OCI-M1 (cell line): Measurements from ENCODE around the gene THRB.

Experiments used
- DNase-seq: peaks from one replicate; lab custom pipeline; 2025; lab: John Stamatoyannopoulos, UW

THRB gene

DNA sequence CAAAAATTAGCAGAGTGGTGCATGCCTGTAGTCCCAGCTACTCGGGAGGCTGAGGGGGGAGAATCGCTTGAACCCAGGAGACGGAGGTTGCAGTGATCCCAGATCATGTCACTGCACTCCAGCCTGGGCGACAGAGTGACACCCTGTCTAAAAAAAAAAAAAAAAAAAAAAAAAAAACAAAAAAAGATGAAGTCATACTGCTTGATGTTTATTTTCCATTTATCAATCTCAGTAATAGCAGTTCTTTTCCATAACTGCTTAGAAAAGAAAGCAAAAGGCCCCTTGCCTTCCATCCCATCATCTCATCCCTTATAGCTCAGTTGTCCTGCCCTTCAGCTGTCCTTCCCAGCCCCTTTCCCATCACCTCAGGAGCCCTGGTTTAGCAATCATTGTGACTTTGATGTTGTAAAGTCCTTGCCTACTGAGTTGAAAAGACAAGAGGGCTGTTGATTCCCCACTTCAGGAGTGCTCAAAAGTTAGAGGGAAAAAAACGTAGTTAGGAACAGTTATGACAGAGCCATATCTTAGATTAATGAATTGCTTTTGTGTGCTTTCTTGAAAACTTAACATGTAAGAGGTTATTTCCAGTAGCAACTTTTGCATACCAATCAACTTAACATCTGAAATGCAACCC, 18.0 kb upstream of the THRB start:
- no peak for DNase-seq

DNA sequence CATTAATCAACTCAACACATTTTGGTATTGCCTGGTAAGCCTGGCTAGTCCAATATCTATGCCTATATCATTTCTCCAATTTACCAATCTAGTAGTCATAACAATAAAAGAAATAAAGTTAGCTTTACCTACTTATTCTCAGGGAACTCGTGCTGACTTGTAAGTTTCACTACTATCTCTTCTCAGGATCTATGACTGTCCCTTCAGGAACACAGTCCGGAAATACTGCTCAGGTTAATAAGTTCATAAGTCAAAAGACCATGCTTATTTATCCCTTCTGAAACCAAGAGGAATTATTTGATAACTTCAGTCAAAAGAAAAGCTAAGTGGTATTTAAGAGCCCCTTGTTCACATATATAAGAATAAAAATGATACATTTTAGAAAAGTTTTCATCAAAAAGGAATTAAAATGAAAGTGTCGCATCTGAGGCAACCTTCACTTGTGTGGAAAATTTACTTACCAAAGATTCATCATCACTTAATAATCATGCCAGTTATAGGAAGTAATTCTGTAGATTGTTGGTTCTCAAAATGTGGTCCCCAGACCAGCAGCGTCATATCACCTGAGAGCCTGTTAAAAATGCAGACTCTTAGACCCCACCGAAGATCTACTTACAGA, 15.5 kb upstream of the THRB start:
- DNase-seq, result no peak

DNA sequence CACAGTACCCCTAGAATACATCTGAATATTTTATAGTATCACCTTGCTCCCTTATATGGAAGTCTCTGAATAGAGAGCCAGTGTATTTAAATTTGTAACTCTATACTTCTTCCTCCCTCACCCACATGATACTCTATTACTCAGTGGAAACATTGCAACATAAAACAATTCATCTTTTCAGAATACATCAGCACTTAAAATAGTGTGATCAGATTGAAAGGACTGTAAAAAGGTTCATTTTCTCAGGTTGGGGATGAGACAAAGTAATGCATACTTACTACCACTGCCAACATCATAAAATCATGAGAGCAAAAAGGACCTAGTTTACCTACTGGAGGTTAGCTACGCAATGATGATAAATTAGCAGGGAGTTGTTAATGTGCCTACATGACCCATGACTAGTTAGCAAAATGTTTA, 13.8 kb upstream of the THRB start:
- peak; percentile 21 for DNase-seq

DNA sequence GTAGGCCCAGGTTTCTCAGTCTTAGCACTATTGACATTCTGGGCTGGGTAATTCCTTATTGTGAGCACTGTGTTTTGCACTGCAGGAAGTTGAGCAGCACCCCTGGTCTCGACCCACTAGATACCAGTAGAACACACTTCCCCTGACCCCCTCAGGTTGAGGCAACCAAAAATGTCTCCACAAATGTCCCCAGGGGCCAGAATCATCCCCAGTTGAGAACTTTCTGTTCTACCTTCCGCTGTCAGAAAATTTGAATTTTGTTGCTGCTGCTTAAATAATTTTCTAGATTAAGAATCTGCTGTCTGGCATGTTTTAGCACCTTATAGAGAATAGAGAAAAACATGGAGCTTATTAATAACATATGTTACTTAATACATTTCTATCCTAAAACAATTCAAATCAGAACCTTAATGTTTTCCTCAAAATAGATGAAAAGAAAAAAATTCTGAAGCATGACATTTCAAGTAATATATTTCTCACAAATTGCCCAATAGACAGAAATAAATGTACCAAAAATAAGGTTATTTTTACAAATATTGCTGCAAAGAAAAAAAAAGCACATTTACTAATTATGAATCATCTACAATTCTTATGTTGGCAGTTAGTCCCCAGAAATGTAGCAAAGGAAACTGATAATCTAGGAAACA, 13.2 kb upstream of the THRB start:
- no peak for DNase-seq

DNA sequence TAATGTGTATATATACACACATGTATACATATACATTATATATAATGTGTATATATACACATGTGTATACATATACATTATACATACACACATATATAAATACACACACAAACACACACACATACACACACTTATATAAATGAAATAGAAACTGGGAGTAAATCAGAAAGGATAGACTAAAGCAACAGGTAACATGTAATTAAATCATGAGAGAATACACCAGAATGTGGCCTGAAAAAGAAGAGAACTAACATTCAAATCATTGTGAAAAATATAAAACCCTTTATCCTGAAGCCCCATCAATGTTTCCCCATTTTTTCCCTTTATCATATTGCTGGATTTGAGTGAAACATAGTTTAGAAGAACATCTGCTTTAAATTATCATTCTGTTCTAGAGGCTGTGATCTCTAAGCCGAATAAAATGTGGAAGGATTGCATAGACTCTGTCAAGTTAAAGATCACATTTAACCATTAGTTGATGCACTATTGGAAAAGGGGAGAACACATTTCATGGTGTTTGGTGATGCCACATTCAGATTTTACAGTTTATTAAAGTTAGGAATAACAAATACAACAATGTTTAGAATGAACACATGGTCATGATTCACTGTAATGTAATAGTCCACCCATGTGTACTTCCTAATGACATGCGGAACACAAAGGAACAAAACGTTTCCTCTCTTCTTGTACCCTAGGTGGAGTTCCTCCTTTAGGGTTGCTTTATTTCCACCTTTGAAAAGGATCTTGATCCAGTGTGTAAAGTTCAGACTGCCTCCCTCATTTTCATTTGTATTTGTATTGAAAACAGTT, 12.5 kb upstream of the THRB start:
- no peak for DNase-seq

DNA sequence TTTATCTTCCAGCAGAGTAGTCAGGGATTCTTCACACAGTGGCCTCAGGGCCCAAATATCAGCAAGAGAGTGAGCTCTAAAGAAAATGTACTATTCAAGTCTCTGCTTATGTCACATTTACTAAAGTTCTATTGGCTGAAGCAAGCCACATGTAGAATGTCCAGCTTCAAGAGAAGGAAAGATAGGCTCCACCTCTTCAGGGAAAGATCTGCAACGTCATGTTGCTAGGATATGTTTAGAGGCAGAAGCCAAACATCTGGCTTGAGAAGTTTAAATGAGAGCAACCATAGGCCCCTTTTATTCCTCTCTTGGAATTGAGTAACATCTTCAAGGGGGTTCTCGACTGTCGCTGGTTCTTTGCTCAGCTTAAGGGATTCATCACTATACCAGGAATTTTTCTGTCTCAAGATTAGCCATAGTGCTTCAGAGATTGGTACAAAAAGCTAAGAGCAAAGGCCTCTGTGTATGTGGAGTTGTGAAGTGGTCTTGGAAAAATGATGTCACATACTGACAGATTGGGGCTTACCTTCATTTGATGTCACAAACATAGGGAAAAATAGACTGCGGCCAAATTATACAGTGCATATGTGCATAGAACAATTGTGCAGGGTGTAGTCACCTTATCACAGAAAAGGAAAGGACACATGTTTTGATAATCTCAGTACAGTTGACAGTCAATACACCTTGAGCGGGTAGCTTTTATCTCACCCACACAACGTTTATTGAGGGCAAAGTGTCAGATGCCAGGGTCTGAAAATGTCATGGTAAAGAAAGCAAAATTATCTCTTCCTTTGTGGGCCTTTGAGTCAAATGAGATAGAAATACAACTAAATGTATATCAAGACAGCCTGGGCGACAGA, 11.3 kb upstream of the THRB start:
- peak; percentile 47 for DNase-seq

DNA sequence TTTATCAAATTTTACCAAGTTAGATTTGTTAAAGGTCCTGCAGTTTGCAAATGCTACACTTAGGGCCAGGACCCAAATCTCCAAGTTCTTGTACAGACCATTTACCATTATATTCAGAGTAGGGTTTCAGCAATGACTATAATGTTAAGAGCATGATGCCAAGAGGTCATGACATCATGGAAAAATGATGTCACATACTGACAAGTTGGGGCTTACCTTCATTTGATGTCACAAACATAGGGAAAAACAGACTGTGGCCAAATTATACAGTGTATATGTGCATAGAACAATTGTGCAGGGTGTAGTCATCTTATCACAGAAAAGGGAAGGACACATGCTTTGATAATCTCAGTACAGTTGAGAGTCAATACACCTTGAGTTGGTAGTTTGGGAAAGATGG, 10.1 kb upstream of the THRB start:
- no peak for DNase-seq

DNA sequence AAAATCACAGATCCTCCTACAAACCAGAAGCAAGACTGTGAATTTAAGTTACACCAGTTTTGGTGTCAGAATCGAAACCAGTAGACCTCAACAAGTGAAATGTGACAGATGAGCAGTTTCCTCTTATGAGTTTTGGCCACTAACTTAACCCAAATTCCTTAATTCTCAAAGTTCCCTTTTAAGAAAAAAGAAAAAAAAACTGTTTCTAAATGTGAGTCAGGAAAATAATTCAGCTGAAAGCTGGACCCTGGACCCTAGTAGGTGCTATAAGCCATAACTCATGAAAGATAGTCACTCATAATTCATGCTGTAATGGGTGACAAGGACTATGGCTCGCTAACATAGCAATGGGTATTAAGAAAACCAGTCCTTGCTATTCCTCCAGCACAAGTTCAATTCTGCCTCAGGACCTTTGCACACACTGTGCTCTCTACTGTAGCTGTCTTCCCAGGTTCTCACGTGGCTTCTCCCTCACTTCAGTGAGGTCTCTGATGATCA, 9.0 kb upstream of the THRB start:
- DNase-seq, result peak; percentile 36

DNA sequence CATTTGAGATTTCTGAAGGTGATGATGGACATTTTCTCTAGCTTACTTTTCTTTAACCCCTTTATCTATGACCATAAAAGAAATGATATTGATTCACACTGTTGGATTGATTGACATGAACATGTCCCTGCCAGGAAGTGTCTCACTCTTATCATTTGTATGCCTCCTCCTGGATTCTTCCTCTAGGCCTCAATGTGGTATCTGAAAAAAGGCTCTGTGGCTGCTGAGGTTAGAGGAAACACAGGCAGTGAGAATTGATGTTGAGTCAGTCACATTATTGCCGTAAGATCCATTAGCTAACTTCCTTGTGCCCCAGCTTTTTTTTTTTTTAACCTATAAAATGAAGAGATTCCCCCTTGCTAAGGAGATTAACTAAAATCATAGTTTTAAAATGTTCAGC, 8.0 kb upstream of the THRB start:
- DNase-seq, result peak; percentile 88

DNA sequence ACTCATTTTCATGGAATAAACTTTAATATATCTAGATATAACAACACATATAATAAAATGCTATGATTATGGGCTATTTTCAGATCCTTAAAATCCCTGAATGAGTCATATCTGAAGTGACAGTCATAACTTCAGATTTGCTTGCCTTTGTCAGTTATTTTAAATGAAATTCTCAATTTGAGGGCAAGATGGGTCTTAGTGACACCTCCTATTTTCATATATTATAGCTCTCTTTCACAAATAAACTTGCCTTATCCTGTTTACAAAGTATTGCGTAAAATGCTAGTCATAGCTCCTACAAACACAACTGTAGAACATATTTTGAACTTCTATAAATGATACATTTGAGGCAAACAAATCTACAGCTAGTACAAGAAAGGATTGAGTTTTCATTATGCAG, 6.2 kb upstream of the THRB start:
- no peak for DNase-seq

DNA sequence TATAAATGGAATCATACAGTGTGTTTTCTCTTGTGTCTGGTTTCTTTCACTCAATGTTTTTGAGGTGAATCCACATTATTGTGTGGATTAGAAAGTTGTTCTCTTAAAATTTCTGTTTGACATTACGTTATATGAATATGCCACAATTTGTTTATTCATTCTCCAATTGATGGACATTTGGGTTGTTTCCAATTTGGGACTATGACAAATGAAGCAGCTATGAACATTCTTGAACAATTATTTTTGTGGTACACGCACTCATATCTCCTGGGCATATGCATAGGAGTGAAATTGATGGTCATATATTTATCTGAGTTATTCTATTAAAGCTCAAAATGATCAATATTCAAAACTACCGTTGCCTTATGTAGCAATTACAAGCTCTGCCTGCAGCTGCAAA, 5.3 kb upstream of the THRB start:
- DNase-seq, result no peak

DNA sequence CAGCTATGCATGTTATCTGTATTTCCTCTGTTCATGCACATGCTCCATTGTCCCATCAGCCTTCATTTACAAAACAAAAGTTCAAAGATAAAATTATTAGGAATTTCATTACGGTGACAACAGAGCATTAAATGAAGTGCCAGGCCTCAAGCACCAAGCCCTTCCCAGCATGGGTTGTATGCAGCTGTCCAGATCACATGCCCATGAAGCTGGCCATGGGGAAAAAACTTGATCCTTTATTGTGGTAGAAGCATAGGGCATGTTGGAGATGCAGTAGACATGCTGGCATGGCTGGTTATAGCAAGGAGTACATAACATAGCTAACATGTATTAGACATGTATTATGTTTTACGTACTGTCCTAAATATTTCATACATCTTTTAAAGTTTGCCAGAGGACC, 4.1 kb upstream of the THRB start:
- DNase-seq, result no peak

DNA sequence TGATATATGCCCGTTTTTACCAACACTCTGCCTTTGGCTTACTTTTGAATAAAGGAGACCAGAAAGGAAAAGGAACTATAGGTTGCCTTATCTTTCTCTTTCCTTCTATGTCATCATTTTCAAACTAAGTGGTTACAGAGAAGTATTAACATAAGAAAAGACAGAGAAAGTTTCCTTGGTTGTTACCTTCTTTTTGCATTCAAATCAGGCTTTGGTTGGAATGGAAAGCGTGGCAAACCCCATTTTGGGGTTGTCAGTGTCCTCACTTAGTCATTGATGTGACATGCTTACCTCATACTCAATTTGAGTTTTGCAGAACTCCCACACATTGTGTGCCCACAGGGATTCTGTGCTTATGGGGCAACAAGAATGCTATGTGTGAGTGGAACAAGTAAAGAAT, 3.7 kb upstream of the THRB start:
- peak; percentile 62 for DNase-seq

DNA sequence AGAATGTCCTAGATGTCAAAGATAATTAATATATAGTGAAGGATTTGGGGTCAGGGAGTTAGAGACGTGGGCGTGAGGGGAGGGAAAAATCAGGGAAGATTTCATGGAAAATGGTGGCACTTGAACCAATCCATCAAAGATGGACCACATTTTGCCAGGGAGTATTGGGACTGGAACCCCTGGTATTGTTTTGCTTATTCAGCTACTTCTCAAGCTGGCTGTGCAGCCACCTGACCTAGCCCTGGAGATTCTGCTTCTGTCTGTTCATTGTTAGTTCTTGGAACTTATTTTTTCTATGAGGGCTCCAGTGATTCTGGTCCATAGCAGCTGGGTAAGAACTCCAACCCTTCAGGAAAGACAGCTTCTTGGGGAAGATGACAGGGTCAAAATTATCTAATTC, 3.3 kb upstream of the THRB start:
- DNase-seq, result no peak

DNA sequence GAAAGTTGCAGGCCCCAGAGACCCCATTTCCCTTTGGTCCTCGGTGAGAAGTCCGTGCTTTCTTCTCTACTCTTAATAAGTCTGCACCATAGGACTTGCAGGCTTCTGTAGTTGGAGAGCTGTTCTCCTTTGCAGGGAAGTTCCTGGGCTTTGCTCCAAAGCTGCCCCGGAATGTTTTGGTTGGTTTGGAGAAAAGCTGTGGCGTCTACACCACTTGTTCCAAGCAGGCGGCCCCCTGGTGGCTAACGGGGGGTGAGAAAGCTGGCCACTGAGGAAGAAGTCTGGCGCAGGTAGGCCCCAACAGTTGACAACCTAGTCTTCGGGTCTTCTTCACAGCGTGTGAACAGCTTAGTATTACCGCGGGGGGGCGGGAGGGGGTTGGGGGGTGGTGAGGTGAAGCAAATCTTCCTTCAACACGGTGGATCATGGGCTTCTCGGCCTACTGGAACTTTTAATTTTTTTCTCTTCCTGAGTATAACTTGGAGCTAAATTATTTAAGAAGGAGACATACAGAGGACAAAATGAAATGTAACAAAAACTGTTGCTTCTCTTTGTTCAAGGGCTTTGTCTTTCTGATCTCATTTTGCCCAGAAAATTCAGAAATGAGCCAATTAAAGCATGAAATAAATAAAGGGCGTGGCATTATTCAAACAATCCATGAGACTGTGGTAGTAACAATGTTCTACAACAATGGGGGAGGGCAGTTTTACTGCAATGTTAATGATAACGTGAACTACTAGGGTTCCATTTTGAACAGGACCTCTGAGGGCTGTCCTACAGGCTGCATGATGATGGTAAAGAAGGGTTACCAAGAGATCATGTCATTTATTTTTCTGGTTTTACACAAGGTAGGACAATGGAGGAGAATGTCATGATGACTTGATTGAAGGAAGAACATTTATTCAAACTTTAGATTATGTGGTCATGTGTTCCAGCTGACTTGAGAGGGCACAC, 2.2 kb upstream of the THRB start:
- DNase-seq, result peak; percentile 86

DNA sequence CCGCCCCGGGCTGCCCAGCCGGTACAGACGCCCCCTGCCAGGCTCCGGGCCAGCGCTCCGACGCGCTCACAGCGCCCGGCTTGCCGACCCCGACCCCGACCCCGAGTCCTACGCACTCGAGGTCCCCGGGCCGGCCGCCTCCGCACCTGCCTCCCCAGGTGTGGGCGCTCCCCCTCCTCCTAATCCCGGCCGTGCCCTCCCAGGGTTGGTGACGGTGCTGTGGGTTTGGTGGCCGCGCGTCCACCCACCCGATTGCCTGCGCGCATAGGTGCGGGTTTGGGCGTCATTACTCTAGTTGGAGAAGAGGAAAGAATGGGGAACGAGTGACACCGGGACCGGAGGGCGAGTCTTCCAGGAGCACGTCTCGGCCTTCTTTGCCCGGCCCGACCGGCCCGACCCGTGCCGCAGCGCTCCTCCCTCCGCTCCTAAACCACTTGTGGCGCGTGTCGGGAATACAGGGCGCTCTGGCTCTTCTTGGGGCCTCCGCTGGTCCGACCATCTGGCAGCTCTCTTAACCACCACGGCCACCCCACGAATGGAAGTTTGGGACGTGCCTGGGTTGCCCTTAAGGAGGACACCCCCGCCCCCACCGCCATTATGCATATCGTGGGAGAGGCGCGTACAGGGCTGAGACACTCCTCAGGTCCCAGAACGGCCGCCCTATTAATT, 810 bp upstream of the THRB start:
- DNase-seq, result peak; percentile 88

DNA sequence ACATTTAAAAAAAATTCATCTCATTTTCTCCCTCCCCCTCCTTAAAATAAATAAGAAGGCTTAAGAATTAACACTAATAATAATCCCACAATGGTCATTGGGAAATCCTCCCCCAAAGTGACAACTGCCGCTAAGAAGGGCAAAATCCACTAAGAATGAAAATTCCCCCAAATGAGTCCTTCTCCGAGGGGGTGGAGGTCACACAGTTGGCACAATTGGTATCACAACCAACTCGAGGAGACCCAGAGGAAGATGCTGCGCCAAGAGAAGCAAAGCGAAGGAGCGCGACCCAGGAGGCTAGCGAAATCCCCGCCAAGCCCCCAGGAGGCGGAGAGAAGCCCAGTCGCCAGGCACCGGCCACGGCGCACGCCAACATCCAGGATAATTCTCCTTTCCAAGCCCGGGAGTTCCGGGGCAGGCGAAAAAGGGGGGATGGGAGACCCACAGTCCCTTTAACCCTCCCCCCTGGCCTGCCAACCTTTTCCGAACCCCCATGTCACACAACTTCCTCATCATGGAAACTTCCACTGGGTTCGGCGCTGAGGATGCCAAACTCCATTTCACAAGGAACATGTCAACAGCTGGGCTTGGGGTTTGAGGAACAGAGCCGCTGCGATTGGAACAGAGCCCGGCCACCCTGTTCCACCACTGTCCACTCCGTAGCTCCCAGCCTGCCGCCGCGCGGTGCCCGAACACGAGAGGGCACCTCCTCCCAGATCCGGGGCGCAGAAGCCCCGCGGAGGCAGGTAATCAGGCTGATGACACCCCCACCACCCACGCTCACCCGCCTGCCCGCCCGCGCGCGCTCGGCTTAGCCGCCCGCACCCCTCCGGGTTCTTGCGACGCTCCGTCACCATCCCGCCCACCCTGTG, 668 bp downstream of the THRB start:
- peak; percentile 83 for DNase-seq

DNA sequence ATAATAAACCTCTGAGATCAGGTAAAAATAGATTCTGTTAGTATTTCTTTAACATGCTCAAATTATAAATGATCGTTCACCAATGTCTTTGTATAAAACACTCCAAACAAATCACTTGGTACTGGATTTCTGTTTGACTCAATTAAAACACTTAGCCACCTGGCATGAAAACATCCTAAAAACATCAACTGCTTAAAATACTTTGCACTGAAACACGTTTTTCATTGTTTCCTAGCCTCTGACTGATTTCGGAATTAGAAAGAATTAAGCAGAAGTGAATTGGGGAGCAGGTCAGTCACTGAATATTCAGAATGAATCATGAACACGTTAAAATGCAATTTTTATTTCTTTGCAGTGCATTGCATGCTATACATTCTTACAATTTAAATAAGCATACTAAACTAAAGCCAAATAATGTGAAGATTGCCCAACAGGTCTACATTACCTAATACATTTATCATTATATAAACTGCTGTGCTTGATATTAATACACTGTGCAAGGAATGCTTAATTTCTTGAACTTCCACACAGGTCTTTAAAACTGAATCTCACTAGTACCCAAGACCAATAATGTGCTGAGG, 1.6 kb downstream of the THRB start:
- peak; percentile 43 for DNase-seq

DNA sequence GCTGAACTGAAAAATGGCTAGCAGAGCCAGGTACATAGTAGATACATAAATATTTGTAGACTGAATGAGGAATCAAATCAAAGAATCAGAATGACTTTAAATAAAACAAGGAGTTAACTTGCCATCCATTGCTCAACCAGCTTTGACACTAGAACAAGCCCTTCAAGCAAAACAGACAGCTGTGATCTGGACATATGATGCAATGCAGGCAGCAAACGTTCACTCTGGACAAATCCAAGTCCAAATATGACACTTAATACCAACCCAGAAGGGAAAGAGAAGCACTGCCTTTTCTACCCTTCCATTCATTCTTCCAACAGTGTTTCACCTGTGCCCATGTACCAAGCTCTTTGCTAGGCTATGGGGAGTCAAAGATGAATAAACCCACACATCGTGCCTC, 4.5 kb downstream of the THRB start:
- peak; percentile 72 for DNase-seq
